ENCODE measurements around the gene GINS2. TPM values are rescaled to one million over a fixed set of nuclear protein-coding genes. Genes with fewer than 3 reads are reported as not detected.
A peak's percentile ranks its signal among the peaks of the same experiment; 100 is the strongest.

Gene GINS2
- total RNA-seq, 3 donors from 2014 or later = 1.2 to 11.8 (median 5.4) TPM

- peak in 1 of 3 donors; percentile 39 for DNase-seq
- intact Hi-C loops (cut with DNase I, micrococcal nuclease) = no loop called here
- Histone ChIP-seq H3K9me3 (no peaks in the 10 kb centered on the region), H3K4me1 (ENCODE audit: low read depth) (peaks cover 16% of the 10 kb centered on the region), H3K36me3 (ENCODE audit: low read depth) (peaks cover 14% of the 10 kb centered on the region), H3K4me3 (no peak overlapping the region)
- no peak for TF ChIP-seq CTCF (IDR thresholded peaks at IDR 0.05)
- ATAC-seq = peak; percentile 57
These were observed 15.0 kb downstream of the GINS2 start for GRCh38 chr16:85673529-85674417.

GRCh38 chr16:85670840-85671239 lies 17.9 kb downstream of the GINS2 start:
- ATAC-seq = no peak
- no peak for TF ChIP-seq CTCF (IDR thresholded peaks at IDR 0.05)
- peaks cover 10% of the 10 kb centered on the region for H3K4me1 ChIP-seq (ENCODE audit: low read depth)
- H3K4me3 ChIP-seq = no peak overlapping the region
- H3K9me3 ChIP-seq = no peaks in the 10 kb centered on the region
- no peak for DNase-seq
- H3K36me3 ChIP-seq (ENCODE audit: low read depth) = peaks cover 22% of the 10 kb centered on the region
- intact Hi-C loops (cut with DNase I, micrococcal nuclease) = no loop called here

- Histone ChIP-seq H3K4me1 (ENCODE audit: low read depth) (peaks cover 5% of the 10 kb centered on the region), H3K4me3 (no peak overlapping the region), H3K36me3 (ENCODE audit: low read depth) (peaks cover 29% of the 10 kb centered on the region), H3K9me3 (no peaks in the 10 kb centered on the region)
- intact Hi-C loops (cut with DNase I, micrococcal nuclease) = no loop called here
- no peak for TF ChIP-seq CTCF (IDR thresholded peaks at IDR 0.05)
- DNase-seq = no peak
- no peak for ATAC-seq
These were observed 19.9 kb downstream of the GINS2 start for GRCh38 chr16:85668676-85669424.

- intact Hi-C loops (cut with DNase I, micrococcal nuclease) = no loop called here
- no peaks in the 10 kb centered on the region for H3K9me3 ChIP-seq
- DNase-seq = no peak
- no peak overlapping the region for H3K4me3 ChIP-seq
- peaks cover 4% of the 10 kb centered on the region for H3K4me1 ChIP-seq (ENCODE audit: low read depth)
- no peak for ATAC-seq
- TF ChIP-seq CTCF (IDR thresholded peaks at IDR 0.05) = no peak
- H3K36me3 ChIP-seq (ENCODE audit: low read depth) = peaks cover 35% of the 10 kb centered on the region
These were observed 20.8 kb downstream of the GINS2 start for GRCh38 chr16:85667841-85668413.

- no peaks in the 10 kb centered on the region for H3K9me3 ChIP-seq
- DNase-seq (peak in 1 of 3 donors; percentile 23), ATAC-seq (no peak)
- TF ChIP-seq CTCF (IDR thresholded peaks at IDR 0.05) = no peak
- H3K36me3 ChIP-seq (ENCODE audit: low read depth) = peaks cover 35% of the 10 kb centered on the region
- H3K4me3 ChIP-seq = no peak overlapping the region
- intact Hi-C loops (cut with DNase I, micrococcal nuclease) = no loop called here
- H3K4me1 ChIP-seq (ENCODE audit: low read depth) = peaks cover under 1% of the 10 kb centered on the region
These were observed 21.5 kb downstream of the GINS2 start for GRCh38 chr16:85667261-85667660.

Data from mucosa of descending colon (tissue), 3 donors.